Right forelimb (tissue), 1 donor: ENCODE measurements around the gene PANK4.

Experiments
- DNase-seq: peaks from one replicate; pipeline ENCODE4 v3.0.0-alpha.2; 2018

PANK4 gene

GRCh38 chr1:2544093-2544874 lies 17.9 kb upstream of the PANK4 start:
- no peak for DNase-seq

- DNase-seq: no peak
Observed at GRCh38 chr1:2543543-2544092, 17.2 kb upstream of the PANK4 start.

- DNase-seq: no peak
Observed at GRCh38 chr1:2542246-2542915, 16.0 kb upstream of the PANK4 start.

GRCh38 chr1:2541619-2542245 lies 15.3 kb upstream of the PANK4 start:
- no peak for DNase-seq

- DNase-seq: no peak
Observed at GRCh38 chr1:2540816-2541492, 14.6 kb upstream of the PANK4 start.

GRCh38 chr1:2539312-2539907 lies 13.0 kb upstream of the PANK4 start:
- no peak for DNase-seq

- DNase-seq: no peak
Observed at GRCh38 chr1:2538872-2539271, 12.5 kb upstream of the PANK4 start.

- no peak for DNase-seq
Observed at GRCh38 chr1:2538376-2538775, 12.0 kb upstream of the PANK4 start.

GRCh38 chr1:2537784-2538115 lies 11.4 kb upstream of the PANK4 start:
- DNase-seq: no peak

- DNase-seq: no peak
Observed at GRCh38 chr1:2535981-2536380, 9.6 kb upstream of the PANK4 start.

- no peak for DNase-seq
Observed at GRCh38 chr1:2535455-2535854, 9.1 kb upstream of the PANK4 start.

- DNase-seq: no peak
Observed at GRCh38 chr1:2534687-2535441, 8.5 kb upstream of the PANK4 start.

GRCh38 chr1:2534315-2534686 lies 7.9 kb upstream of the PANK4 start:
- DNase-seq: no peak

- no peak for DNase-seq
Observed at GRCh38 chr1:2533365-2533764, 7.0 kb upstream of the PANK4 start.

- no peak for DNase-seq
Observed at GRCh38 chr1:2532485-2533160, 6.2 kb upstream of the PANK4 start.

- DNase-seq: no peak
Observed at GRCh38 chr1:2530513-2531361, 4.3 kb upstream of the PANK4 start.

GRCh38 chr1:2529784-2530512 lies 3.6 kb upstream of the PANK4 start, which contains the start of gene HES5:
Gene HES5, minus strand, starts transcription at chr1:2530263. Its CDS starts 99 bp downstream, at chr1:2530164.
- no peak for DNase-seq

GRCh38 chr1:2528966-2529783 lies 2.8 kb upstream of the PANK4 start:
- no peak for DNase-seq

- DNase-seq: no peak
Observed at GRCh38 chr1:2528611-2528965, 2.2 kb upstream of the PANK4 start.
